GM18907 (cell line): ENCODE measurements around the gene PPP1R15A.
"Not testable (repeated sequence)": the region's sequence is repeated elsewhere in the genome, so short reads cannot be mapped to it uniquely, and the experiment has no call there.

Experiments
- ATAC-seq: cut with Tn5 transposase; IDR thresholded peaks from one replicate; pipeline ENCODE4 v1.9.1; 2021; ENCODE audit warnings: mild to moderate bottlenecking, moderate library complexity; ENCODE audit not compliant: unreplicated experiment

PPP1R15A gene

GRCh38 chr19:48872182-48872883, at the start of gene PPP1R15A:
Gene PPP1R15A (plus strand): TSS chr19:48872421. CDS start chr19:48873234, 813 bp downstream.
- ATAC-seq = peak; percentile 52

DNA sequence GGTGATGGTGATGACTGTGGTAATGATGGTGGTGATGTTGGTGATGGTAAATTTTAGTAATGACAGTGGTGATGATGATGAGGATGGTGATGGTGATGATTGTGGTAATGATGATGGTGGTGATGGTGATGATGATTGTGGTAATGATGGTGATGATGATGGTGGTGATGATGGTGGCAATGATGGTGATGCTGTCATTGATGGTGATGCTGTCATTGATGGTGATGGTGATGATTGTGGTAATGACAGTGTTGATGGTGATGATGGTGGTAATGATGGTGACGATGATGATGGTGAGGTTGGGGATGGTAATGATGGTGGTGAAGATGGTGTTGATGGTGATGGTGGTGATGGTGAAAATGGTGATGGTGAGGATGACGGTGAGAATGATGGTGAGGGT, 49.7 kb upstream of the PPP1R15A start:
- ATAC-seq = no peak

DNA sequence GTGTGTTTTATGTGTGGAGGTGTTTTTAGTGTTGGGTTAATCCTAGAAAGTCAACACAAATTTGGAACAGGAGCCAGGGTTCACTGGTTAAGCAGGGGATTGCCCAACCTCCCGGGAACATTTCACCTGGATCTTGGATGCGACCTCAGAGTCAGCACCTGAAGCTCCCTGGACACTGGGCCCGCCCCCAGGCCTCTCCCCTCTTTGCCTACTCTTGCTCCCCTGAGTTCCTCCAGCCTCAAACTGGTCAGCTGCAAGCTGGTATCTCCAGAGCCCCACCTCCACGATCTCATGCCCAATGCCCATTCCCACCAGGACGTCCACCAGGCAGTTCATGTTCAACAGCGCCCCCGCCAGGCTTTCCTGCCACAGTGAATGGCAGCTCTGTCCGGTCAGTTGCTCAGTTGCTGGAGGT, 45.6 kb upstream of the PPP1R15A start:
- ATAC-seq = no peak

GRCh38 chr19:48830088-48830487, 42.1 kb upstream of the PPP1R15A start:
- ATAC-seq = no peak

GRCh38 chr19:48830965-48831364, 41.3 kb upstream of the PPP1R15A start:
- no peak for ATAC-seq

DNA sequence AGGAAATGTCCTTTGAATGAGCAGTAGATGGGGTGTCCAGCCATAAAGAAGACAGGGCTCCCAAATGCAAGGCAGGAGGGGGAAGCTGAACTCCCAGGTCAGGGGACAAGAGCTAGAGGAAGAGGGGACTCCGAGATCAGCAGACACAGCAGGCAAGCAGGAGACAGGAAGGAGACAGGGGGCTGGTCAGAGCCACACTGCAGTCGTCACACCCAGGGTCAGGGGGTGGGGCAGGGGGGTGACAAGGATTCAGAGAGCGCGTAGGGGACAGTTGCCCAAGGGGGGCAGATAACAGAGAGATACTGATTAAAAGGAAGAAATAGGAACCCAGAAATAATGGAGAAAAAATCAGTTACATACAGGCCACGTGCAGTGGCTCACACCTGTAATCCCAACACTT, 39.2 kb upstream of the PPP1R15A start:
- ATAC-seq = no peak

DNA sequence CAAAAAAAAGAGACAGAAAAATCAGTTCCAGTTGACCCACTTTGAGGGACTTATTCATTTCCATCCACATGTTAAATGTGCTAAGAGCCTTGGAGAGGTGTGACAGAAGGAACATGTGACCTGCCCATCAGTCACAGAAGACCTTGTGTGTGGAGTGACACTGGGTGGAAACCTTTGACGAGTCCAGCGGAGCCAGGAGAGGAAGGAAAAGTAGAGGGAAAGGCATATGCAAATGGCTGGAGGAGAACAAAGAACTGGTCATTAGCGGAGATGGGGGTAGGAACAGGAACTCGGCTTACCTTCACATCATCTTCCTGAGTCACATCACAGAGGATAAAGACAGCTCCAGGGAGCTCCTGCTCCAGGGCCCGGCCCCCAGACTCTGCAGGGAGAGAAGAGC, 38.2 kb upstream of the PPP1R15A start:
- no peak for ATAC-seq

DNA sequence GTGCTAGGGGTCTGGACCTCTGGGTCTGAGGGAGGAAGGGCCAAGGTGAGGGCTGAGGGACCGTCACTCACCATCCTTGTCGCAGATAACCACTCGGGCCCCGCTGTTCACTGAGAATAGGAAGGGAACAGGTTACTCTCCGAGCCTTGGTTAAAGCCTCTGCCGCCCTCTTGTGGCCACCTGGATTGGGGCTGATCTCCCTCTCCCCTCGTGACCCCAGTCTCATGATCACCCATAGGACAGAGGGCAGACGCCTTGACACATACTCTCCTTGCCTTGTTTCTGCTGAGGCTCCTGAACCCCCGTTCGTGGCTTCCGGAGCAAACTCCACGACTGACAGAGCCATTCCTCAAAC, 36.5 kb upstream of the PPP1R15A start:
- ATAC-seq = peak; percentile 74

- ATAC-seq = peak; percentile 21
Measured at GRCh38 chr19:48836089-48837017, 35.9 kb upstream of the PPP1R15A start, which contains the start of gene HSD17B14. Gene HSD17B14 (minus strand): TSS chr19:48836491. CDS start chr19:48836411, 80 bp downstream.

- peak; percentile 61 for ATAC-seq
Measured at GRCh38 chr19:48837051-48837524, 35.1 kb upstream of the PPP1R15A start.

DNA sequence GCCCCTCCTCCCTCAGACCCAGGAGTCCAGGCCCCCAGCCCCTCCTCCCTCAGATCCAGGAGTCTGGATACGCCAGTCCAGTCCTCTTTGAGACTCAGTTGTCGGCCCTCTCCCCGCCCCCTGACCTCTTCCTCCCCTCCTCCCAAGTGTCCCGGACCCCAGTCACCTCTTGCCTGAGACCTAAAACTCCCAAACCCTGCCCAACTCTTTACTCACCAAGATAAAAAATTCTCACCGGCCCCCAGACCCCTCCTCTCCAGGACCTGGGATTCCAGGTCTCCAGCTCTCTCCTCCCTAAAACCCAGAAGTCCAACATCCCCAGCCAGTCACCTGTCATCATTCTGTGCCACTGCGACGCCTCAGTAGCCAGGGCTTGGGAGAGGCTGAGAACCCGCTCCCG, 34.5 kb upstream of the PPP1R15A start:
- ATAC-seq = no peak

DNA sequence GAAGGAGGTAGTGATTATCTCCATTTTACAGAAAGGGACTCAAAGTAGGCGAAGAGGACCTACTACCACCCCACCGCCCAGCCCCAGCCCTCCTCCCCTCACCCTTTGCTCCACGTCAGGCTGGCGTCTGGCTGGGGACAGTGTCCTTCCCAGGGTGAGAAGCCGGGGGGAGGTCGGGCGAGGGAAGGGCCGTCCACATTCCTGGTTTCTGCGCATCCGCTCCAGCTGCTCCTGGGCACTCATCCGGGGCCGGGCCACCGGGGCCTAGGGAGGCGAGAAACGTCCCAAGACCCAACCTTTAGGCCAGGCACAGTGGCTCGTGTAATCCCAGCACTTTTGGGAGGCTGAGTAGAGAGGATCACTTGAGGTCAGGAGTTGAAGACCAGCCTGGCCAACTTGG, 31.2 kb upstream of the PPP1R15A start:
- ATAC-seq = no peak

DNA sequence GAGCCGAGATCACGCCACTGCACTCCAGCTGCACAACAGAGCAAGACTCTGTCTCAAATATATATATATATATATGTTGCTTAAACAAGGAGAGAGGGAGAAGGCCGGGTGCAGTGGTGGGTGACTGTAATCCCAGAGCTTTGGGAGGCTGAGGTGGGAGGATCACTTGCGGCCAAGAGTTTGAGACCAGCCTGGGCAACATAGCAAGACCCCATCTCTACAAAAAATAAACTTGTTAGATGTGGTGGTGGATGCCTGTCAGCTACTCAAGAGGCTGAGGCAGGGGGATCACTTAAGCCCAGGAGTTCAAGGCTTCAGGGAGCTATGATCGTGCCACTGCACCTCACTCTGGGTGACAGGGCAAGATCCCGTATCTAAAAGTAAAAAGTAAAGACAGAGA, 30.6 kb upstream of the PPP1R15A start:
- no peak for ATAC-seq

DNA sequence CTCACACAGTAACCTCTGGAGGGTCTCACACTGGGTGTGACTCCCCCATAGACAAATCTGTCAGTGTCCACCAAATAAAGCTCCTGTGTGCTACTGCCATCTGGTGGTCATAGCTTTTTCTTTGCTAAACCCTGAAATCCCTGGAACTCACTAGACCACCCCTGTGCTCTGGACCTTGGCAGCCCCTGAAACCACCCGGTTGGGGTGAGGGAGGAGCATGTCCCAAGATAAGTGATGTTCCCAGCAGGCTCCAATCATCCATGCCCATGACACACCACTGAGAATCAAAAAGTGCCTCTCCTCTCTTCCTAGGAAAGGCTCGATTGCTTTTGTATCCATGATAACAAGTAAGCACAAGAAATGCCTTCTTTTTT, 29.4 kb upstream of the PPP1R15A start:
- ATAC-seq = no peak

- ATAC-seq = no peak
Measured at GRCh38 chr19:48844472-48844871, 27.7 kb upstream of the PPP1R15A start.

GRCh38 chr19:48845384-48845783, 26.8 kb upstream of the PPP1R15A start:
- no peak for ATAC-seq

DNA sequence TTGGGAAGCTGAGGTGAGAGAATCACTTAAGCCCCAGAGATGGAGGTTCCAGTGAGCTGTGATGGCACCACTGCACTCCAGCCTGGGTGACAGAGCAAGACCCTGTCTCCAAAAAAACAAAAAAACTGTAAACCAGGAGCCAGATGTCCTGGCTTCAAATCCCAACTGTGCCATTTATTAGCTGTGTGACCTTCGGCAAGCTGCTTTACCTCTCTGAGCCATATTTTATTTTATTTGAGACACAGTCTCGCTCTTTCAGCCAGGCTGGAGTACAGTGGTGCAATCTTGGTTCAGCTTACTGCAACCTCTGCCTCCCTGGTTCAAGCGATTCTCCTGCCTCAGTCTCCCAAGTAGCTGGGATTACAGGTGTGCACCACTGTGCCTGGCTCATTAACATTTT, 25.6 kb upstream of the PPP1R15A start:
- not testable (repeated sequence) for ATAC-seq

DNA sequence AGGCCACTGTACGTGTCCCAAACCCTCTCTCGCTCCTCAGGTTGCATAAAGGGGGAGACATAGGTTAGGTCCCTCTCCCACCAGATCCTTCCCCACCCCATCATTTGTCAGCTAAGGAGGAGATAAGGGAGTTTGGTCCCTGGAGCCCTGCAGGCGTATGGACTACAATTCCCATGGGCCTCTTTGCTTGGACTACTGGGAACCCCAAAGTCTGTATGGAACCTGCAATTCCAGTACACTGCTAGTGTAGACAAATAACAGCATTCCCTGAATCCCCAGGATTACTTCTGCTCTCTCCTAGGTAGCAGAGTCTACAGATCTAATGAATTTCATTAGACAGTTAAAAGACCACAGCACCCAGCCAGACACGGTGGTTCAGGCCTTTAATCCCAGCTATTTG, 19.9 kb upstream of the PPP1R15A start:
- ATAC-seq = no peak

DNA sequence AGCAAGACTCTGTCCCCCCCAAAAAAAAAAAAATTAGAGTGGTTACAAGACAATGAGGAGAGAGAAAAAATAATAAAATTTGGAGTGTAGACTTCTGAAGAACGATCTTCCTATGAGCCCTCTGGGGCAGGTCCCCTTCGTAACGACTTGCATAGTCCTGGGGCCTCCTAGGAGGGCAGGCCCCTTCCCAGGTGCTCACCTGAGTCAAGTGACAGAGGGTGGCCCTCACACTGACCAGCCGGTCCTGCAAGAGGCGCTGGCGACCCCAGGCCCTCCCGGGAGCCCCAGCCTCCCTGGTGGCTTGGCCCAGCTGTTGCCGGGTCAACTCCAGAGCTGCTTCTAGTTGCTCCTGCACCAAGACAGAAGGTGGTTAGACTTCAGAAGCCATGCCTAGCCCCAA, 18.7 kb upstream of the PPP1R15A start:
- no peak for ATAC-seq

DNA sequence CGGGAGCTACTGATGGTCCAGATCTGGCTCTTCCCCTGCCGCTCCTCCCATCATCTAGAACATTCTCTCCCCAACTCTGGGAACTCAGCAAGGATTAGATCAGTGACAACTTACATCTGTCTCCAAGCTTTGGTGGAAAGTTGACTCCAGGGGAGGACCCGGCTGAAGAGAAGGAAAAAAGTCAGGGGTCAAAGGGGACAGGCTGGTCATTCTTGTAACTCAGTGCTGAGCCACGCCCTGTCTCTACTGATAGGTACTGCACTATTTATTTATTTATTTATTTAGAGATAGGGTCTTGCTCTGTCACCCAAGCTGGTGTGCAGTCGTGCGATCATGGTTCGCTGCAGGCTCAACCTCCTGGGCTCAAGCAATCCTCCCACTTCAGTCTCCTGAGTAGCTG, 18.1 kb upstream of the PPP1R15A start:
- no peak for ATAC-seq

DNA sequence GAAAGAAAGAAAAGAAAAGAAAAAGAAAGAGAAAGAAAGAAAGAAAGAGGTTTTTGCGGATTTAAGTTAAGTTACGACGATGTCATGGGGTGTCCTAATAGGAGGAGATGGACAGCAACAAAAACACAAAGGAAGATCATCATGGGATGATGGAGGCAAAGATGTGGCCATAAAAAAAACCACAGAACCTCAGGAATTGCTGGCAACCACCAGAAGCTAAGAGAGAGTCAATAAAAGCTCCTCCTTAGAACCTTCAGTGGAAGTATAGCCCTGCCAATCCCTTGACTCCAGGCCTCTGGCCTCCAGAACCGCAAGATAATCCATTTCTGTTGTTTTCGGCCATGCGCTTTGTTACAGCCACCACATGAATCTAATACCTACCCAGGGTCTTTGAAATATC, 15.3 kb upstream of the PPP1R15A start:
- no peak for ATAC-seq
